ENCODE data around the gene NPC1.
"Not testable (repeated sequence)": the region's sequence is repeated elsewhere in the genome, so short reads cannot be mapped to it uniquely, and the experiment has no call there.

NPC1 gene

DNA sequence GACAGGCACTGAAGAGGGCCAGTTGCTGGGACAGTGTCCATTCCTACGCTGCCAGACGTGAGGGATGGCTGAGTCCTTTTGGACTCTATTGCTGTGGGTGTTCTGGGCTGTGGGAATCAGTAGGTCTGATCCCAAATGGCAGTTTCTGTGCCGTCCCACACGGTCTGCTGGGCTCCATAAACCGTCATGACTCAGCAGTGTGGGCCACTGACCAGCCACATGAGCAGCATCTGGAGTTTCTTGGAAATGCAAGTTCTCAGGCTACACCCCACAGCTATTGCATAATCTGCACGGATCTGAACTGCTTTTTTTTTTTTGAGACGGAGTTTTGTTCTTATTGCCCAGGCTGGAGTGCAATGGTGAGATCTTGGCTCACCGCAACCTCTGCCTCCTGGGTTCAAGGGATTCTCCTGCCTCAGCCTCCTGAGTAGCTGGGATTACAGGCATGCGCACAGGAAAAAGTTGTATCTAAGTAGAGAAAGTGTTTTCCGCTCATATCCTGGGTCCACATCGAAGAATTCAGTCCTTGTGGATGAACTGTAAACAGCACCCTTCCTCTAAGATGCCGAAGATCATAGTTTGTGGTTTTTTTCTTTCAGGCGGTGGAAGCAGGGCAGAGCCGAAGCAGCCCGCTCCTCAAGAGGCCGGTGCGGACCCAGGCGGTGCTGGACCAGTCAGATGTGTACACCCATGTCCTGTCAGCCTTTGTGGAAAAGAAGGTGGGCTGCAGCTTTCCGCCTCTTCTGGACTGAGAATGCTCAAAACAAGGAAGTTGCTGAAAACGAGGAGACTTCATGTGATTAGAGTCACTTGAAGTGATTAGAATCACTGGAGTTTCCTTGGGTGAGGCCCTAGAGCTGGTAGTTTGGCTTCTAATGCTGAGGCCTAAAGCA lies 57.5 kb downstream of the NPC1 start:
- FAIRE-seq = no peak
- TF ChIP-seq POLR2AphosphoS5 (IDR thresholded peaks at IDR 0.05; ENCODE audit: low read depth, low read length) (no peak), TAF1 (IDR thresholded peaks at IDR 0.05; ENCODE audit: borderline replicate concordance, low read depth, low read length) (no peak), POLR2A (IDR thresholded peaks at IDR 0.05; ENCODE audit: low read depth, low read length) (no peak)
- DNase-seq (ENCODE audit: insufficient read length) = no peak

DNA sequence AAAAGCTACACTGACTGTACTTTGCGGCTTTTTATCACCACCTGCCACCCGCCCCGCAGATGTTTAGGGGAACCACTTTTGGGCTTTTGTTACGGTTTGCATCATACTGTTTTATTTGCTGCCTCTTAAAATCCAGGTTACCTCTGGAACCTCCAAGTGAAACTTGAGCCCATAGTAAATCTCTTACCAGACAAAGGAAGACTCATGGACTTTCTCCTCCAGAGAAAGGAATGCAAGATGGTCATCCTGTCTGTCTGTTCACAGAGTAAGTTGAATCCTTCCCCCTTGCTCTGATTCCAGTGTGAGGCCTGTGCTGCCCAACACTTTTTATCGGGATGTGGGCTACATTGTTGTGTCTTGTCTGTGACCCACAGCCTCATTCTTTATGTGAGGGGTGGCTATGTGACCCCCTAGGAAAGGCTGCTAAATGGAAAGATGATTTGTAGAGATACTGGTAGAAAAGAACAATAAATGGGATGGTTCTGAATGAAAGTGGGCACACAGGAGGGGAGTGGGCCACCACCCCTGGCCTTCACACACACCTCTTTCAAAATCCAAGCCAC lies 59.7 kb downstream of the NPC1 start:
- DNase-seq (ENCODE audit: insufficient read length) (no peak), FAIRE-seq (no peak)
- TF ChIP-seq TAF1 (IDR thresholded peaks at IDR 0.05; ENCODE audit: borderline replicate concordance, low read depth, low read length) = no peak
- no peak for TF ChIP-seq POLR2AphosphoS5 (IDR thresholded peaks at IDR 0.05; ENCODE audit: low read depth, low read length)
- no peak for TF ChIP-seq POLR2A (IDR thresholded peaks at IDR 0.05; ENCODE audit: low read depth, low read length)

DNA sequence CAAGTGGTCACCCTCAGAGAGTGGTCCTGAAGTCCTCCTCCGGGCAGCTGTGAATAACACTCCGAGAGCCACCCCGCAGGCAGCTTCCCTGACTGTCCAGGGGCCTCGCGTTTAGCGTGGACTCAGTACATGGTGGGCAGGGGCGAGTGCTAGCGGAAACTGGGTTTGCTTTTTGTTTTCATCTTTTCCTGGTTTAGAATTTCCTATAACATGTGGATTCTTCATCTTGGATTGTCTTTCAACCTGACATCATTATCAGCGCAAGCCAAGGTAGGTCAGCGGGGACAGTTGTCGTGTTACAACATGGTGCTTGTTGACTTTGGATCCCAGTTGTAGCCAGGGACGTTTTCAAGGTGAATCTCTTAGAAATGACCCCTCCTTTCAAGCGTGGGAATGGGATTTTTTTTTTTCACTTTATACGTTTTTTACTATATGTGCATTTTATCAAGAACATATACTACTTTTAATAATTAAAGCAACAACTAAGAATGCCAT lies 62.0 kb downstream of the NPC1 start:
- no peak for FAIRE-seq
- TF ChIP-seq TAF1 (IDR thresholded peaks at IDR 0.05; ENCODE audit: borderline replicate concordance, low read depth, low read length) (no peak), POLR2AphosphoS5 (IDR thresholded peaks at IDR 0.05; ENCODE audit: low read depth, low read length) (no peak), POLR2A (IDR thresholded peaks at IDR 0.05; ENCODE audit: low read depth, low read length) (no peak)

DNA sequence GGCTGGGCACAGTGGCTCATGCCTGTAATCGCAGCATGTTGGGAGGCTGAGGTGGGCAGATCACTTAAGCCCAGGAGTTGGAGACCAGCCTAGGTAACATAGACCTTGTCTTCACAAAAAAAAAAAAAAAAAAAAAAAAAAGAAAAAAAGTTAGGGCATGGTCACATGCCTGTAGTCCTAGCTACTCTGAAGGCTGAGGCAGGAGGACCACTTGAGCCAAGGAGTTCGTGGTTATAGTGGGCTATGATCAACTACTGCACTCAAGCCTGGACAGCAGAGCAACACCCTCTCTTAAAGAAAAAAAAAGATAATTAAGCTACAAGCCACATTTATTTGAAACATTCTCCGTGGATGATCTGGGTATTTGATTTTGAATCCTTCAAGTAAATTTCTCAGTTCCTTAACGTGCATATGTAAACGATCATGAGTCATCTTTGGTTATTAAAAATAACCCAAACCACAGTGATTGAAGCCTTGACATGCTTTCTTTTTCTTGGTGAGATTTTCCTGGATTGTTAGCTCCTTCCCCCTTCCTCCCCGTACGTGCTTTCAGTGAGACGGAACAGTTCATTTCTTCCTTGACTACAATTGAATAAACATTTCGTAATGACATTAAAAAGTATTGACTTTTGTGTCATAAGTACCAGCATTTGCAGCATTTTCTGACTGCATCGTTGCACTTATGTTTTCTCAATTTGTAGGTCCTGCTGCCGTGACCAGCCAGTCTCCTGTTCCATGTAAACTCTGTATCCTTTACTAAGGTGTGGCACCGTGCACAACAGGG lies 62.7 kb downstream of the NPC1 start:
- TF ChIP-seq POLR2A (IDR thresholded peaks at IDR 0.05; ENCODE audit: low read depth, low read length) (no peak), TAF1 (IDR thresholded peaks at IDR 0.05; ENCODE audit: borderline replicate concordance, low read depth, low read length) (no peak), POLR2AphosphoS5 (IDR thresholded peaks at IDR 0.05; ENCODE audit: low read depth, low read length) (no peak)
- FAIRE-seq (no peak), DNase-seq (ENCODE audit: insufficient read length) (no peak)

More for the DNA sequence above, 62.0 kb downstream of the NPC1 start:
- DNase-seq (ENCODE audit: insufficient read length) = no peak

DNA sequence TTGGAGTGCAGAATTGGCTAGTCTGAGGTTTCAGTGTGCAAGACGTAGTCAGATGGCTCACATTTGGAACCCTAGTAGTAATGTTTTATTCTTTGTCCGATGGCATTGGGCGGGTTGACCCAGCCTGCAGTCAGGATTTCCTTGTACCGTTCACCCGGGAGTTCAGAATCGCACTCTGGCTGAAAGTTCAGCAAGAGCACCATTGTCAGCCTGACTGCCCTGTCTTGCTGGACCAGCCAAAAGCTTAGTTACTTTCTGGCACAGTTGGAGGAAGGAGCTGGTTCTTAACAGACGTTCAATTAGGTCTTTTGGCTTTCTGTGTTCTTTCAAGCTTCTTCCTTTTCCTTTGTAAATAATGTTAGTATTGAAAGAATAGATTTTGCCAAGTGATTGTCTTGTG lies 64.4 kb downstream of the NPC1 start:
- DNase-seq (ENCODE audit: insufficient read length) = no peak

DNA sequence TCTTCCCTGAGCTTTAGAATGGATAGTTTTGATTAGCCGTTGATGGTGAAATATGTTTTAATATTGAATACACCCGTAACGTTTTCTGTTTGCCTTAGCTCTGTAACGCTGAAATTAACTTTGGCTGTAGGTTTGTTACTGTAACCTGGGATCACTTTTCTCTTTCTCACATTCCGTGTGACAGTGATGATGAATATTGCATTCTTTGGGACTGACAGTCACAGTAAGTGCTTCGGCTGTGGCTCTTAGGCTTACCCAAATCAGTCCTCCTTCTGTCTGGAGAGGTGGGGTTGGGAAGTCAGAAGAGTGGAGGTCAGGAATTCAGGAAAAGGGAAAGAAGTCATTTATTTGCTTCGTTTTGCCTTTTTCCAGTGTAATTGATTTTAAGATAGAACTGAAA lies 65.0 kb downstream of the NPC1 start:
- no peak for FAIRE-seq
- DNase-seq (ENCODE audit: insufficient read length) = no peak
- no peak for TF ChIP-seq POLR2A (IDR thresholded peaks at IDR 0.05; ENCODE audit: low read depth, low read length)
- TF ChIP-seq TAF1 (IDR thresholded peaks at IDR 0.05; ENCODE audit: borderline replicate concordance, low read depth, low read length) = no peak

More for the DNA sequence above, 64.4 kb downstream of the NPC1 start:
- no peak for FAIRE-seq
- TF ChIP-seq POLR2A (IDR thresholded peaks at IDR 0.05; ENCODE audit: low read depth, low read length) (no peak), TAF1 (IDR thresholded peaks at IDR 0.05; ENCODE audit: borderline replicate concordance, low read depth, low read length) (no peak), POLR2AphosphoS5 (IDR thresholded peaks at IDR 0.05; ENCODE audit: low read depth, low read length) (no peak)

DNA sequence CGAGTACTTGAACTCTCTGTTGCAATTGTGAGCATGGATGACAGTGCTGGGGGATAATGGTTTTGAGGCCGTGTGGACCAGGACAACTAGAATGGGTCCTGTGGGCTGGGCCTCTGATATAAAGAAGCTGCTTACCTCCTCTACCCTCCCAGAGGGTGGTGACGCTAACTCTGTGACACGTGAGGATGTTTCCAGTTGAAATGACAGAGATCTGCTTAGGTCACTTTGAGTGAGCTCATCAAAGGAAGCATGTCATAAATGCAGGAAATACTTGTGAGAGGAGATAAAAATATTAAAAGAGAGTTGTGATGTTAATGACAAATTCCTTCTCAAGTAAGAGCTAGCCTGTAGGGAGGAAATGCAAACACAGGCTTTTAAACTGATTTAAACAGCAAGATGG lies 66.6 kb downstream of the NPC1 start:
- DNase-seq (ENCODE audit: insufficient read length) (no peak), FAIRE-seq (no peak)
- TF ChIP-seq POLR2AphosphoS5 (IDR thresholded peaks at IDR 0.05; ENCODE audit: low read depth, low read length) (no peak), TAF1 (IDR thresholded peaks at IDR 0.05; ENCODE audit: borderline replicate concordance, low read depth, low read length) (no peak), POLR2A (IDR thresholded peaks at IDR 0.05; ENCODE audit: low read depth, low read length) (no peak)

DNA sequence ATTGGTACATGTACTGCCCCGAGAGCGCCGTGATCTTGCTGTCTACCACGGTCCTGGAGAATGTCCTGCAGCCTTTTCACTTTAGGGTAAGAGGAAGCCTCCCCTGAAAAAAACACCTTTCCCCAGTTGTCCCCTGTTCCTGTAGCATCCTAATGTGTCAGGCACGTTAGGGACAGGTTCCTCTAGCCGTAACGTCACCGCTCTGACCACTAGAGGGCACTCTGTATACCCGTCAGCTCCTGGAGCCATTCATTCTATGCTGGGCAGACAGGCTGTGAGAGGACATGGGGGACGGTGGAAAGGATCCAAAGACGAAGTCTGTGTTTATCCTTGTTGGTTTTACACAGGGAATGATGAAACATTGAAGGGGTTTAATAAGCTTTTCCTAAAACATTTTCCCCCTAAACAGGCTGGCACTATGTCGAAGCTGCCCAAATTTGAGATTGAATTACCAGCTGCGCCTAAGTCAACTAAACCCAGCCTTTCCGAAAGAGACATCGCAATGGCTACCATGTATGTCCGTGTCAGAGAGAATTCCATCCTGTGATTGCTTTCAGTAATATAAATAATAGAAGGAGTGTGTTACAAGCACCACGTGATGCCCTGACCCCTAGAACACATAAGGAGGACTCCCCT lies 70.3 kb downstream of the NPC1 start:
- peak; percentile 88 for FAIRE-seq
- TF ChIP-seq POLR2AphosphoS5 (IDR thresholded peaks at IDR 0.05; ENCODE audit: low read depth, low read length) = no peak
- TF ChIP-seq POLR2A (IDR thresholded peaks at IDR 0.05; ENCODE audit: low read depth, low read length) = no peak
- TF ChIP-seq TAF1 (IDR thresholded peaks at IDR 0.05; ENCODE audit: borderline replicate concordance, low read depth, low read length) = no peak
- peak; percentile 52 for DNase-seq (ENCODE audit: insufficient read length)

DNA sequence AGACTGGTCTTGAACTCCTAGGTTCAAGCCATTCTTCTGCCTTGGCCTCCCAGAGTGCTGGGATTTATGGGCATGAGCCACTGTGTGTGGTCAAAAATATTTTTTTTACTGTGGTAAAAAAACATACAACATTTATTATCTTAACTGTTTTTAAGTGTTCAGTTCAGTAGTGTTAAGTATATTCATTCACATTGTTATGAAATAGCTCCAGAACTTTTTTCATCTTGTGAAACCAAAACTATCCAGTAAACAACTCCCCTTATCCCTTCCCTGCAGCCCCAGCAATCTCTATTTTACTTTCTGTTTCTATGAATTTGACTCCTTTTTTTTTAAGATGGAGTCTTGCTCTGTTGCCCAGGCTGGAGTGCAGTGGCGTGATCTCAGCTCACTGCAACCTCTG lies 73.7 kb downstream of the NPC1 start:
- no peak for DNase-seq (ENCODE audit: insufficient read length)
- no peak for FAIRE-seq
- no peak for TF ChIP-seq POLR2A (IDR thresholded peaks at IDR 0.05; ENCODE audit: low read depth, low read length)
- TF ChIP-seq POLR2AphosphoS5 (IDR thresholded peaks at IDR 0.05; ENCODE audit: low read depth, low read length) = no peak
- no peak for TF ChIP-seq TAF1 (IDR thresholded peaks at IDR 0.05; ENCODE audit: borderline replicate concordance, low read depth, low read length)

DNA sequence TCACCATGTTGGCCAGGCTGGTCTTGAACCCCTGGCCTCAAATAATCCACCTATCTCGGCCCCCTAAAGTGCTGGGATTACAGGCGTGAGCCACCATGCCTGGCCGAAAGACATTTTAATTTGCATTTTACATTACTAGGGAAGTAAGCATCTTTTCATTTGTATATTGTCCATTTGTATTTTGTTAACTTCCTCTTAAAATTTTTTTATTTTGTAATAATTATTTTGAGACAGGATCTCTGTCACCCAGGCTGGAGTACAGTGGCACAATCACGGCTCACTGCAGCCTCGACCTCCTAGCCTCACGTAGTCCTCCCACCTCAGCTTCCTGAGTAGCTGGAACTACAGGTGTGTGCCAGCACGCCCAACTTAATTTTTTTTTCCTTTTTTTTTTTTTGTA lies 74.1 kb downstream of the NPC1 start:
- FAIRE-seq; DNase-seq (ENCODE audit: insufficient read length): not testable (repeated sequence)

DNA sequence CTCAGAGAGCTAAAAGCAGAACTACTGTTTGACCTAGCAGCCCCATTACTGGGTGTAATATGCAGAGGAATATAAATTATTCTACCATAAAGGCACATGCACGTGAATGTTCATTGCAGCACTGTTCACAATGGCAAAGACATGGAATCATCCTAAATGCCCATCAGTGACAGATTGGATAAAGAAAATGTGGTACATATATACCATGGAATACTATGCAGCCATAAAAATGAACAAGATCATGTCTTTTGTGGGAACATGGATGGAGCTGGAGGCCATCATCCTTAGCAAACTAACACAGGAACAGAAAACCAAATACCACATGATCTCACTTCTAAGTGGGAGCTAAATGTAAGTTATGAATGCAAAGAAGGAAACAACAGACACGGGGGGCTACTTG lies 75.4 kb downstream of the NPC1 start:
- not testable (repeated sequence) for DNase-seq (ENCODE audit: insufficient read length); FAIRE-seq
